Sigmoid colon (tissue), 7 donors: ENCODE measurements around the gene FOXG1. TPM values are rescaled to one million over a fixed set of nuclear protein-coding genes. Genes with fewer than 3 reads are reported as not detected.

Experiments used
- DNase-seq: peaks from one replicate; pipeline ENCODE4 v3.0.0-alpha.2; 2019
- H3K27ac ChIP-seq, 4 donors: fragments of 200-600 bp; sonication (generic); one replicate each; pipeline ENCODE4 v1.5.1; 2016 to 2019; ENCODE audit warnings: mild to moderate bottlenecking in 1 of 4
- H3K27me3 ChIP-seq, 3 donors: fragments of 200-600 bp; sonication (generic); one replicate each; pipeline ENCODE4 v1.5.1; 2019; ENCODE audit warnings: mild to moderate bottlenecking in 1 of 3
- H3K36me3 ChIP-seq, 4 donors: fragments of 200-600 bp; sonication (generic); one replicate each; pipeline ENCODE4 v1.5.1; 2016 to 2019
- H3K4me1 ChIP-seq, 4 donors: fragments of 200-600 bp; sonication (generic); one replicate each; pipeline ENCODE4 v1.5.1; 2017 to 2019
- H3K4me3 ChIP-seq, 4 donors: fragments of 200-600 bp; sonication (generic); one replicate each; pipeline ENCODE4 v1.5.1; 2017 to 2019; ENCODE audit warnings: mild to moderate bottlenecking in 2 of 4, moderate library complexity in 1 of 4
- H3K9me3 ChIP-seq, 4 donors: fragments of 200-600 bp in 3 of 4; sonication (generic) in 3 of 4; one replicate each; pipeline versions ENCODE4 v1.5.1 to v1.6.1; 2013 to 2019
- EP300 ChIP-seq, 4 donors: sonication (generic); formaldehyde crosslinking; IDR thresholded peaks; one replicate each; pipeline ENCODE4 v1.6.1; 2017; ENCODE audit warnings: antibody characterized with exemption in 4 of 4
- POLR2A ChIP-seq, 2 donors: fragments of 450-650 bp; IDR thresholded peaks; one replicate each; pipeline ENCODE4 v1.6.1; 2016; ENCODE audit warnings: antibody characterized with exemption in 2 of 2, mild to moderate bottlenecking in 2 of 2, moderate library complexity in 2 of 2
- POLR2AphosphoS5 ChIP-seq, 4 donors: sonication (generic); formaldehyde crosslinking; IDR thresholded peaks; one replicate each; pipeline ENCODE4 v1.6.1; 2017; ENCODE audit warnings: antibody characterized with exemption in 4 of 4
- WGBS, 2 donors: extraction: QIAGEN DNeasy Blood & Tissue Kit; methylation state at CpG; one replicate each; pipeline ENCODE4 v1.1.7; 2013; 5-methylcytosine and 5-hydroxymethylcytosine counted together
- intact Hi-C: fragments of 100-400 bp; cut with DNase I; formaldehyde crosslinking; loops from one replicate; pipeline ENCODE4 v1.15.1; 2023
- polyA plus RNA-seq, 3 donors: library from polyadenylated mRNA; stranded (reverse); fragments of 200-250 nt; gene quantifications; one replicate each; pipeline ENCODE4 v1.2.3, GENCODE V29; 2013
- total RNA-seq, 4 donors: library from RNA; depleted of rRNA; stranded (reverse); fragments of >200 nt; gene quantifications; one replicate each; pipeline ENCODE4 v1.1.0, GENCODE V29; 2016
- TF ChIP-seq, protein P1 (sequence below), 4 experiments: fragments of 450-650 bp in 3 of 4; fragments of 200-600 bp in 1 of 4; IDR thresholded peaks; one replicate each; pipeline ENCODE4 v1.5.1; 2016 to 2019; ENCODE audit warnings: antibody characterized with exemption in 4 of 4, mild to moderate bottlenecking in 3 of 4, moderate library complexity in 2 of 4
- donor health status: healthy with polysubstance abuse.
- donor health status: Bipolar disorder and iron deficiency.
- donor health status: healthy.

Gene FOXG1
- total and polyA plus RNA-seq, 7 donors, result 0.03 TPM; not detected in 6

DNA sequence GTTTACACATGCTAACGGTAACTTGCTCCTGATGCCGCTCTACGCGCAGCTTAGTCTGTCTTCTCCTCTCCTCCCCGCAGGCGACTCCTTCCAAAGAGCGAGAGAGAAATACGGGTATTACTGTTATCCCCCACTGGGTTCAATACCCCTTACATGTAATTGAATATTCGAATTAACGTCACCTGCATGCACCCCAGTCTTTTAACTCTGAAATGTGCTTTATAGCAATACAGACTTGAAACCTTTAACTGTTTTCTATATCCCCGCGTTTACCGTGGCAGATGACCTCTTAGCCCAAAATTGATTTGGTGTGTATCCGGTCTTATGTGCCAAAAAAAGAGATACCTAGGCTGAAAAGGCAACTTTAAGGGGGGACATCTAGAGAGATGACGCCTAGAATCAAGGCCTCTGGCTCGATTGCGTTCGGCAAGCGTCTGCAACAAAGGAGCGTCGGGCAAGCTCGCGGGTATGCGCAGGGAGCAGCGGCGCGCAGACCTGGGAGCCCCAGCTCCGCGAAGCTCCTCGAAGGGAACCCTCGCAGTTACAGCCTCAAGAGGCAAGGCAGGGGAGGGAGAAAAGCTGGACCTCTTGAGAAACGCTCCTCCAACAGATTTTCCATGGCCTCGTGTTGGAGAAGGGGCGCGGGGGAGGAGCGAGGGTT is 6.8 kb upstream of the FOXG1 start:
- TF ChIP-seq, protein P1, sequence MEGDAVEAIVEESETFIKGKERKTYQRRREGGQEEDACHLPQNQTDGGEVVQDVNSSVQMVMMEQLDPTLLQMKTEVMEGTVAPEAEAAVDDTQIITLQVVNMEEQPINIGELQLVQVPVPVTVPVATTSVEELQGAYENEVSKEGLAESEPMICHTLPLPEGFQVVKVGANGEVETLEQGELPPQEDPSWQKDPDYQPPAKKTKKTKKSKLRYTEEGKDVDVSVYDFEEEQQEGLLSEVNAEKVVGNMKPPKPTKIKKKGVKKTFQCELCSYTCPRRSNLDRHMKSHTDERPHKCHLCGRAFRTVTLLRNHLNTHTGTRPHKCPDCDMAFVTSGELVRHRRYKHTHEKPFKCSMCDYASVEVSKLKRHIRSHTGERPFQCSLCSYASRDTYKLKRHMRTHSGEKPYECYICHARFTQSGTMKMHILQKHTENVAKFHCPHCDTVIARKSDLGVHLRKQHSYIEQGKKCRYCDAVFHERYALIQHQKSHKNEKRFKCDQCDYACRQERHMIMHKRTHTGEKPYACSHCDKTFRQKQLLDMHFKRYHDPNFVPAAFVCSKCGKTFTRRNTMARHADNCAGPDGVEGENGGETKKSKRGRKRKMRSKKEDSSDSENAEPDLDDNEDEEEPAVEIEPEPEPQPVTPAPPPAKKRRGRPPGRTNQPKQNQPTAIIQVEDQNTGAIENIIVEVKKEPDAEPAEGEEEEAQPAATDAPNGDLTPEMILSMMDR (IDR thresholded peaks at IDR 0.05), result no peak
- TF ChIP-seq POLR2A (IDR thresholded peaks at IDR 0.05), result no peak
- TF ChIP-seq EP300 (IDR thresholded peaks at IDR 0.05), result no peak
- no peak for TF ChIP-seq POLR2AphosphoS5 (IDR thresholded peaks at IDR 0.05)
- intact Hi-C loops, result loop anchor here (10.0 kb wide), 2 partner anchors 1455 to 1515 kb away; no protein-coding TSS in a partner anchor
- WGBS, 2 donors, result 6 to 14% methylated on average over 36 of the region's 36 CpGs

DNA sequence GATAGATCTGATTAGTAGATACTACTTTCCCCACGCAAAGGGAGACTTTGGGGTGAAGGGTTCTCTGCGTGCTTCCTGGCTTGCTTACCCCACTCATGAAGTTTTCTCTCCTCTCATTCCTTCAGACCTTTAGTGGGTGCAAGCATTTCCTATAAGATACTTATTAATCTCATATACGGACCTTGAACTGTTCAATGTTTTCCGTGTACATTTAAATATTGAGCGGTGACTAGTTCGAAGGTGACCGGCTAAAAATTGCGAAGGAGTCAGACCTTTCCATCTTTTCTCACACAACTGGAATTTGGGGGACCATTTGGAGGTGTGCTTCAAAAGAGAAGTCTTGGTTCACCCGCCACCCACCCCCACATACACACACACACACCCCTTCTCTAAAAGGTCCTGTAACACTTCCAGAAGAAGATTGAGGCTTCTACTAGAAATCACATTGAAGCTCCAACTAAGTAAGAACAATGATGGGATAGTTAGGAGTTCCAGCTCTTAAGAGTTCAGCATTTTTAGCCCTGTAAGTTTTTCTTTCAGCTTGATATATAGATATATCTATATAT is 6.1 kb upstream of the FOXG1 start:
- Histone ChIP-seq H3K36me3 (no peaks in the 10 kb centered on the region), H3K27me3 (peaks cover 51 to 100% (median 99%) of the 10 kb centered on the region in 3 donors), H3K4me3 (no peak overlapping the region), H3K9me3 (no peaks in the 10 kb centered on the region), H3K27ac (no peak overlapping the region), H3K4me1 (peaks cover 0 to 22% (median 16%) of the 10 kb centered on the region in 4 donors)
- intact Hi-C loops, result no loop called here
- 12 to 22% methylated on average over 9 of the region's 9 CpGs for WGBS, 2 donors
- no peak for DNase-seq
- TF ChIP-seq EP300 (IDR thresholded peaks at IDR 0.05), result no peak
- no peak for TF ChIP-seq POLR2A (IDR thresholded peaks at IDR 0.05)
- TF ChIP-seq, protein P1 (IDR thresholded peaks at IDR 0.05), result no peak
- no peak for TF ChIP-seq POLR2AphosphoS5 (IDR thresholded peaks at IDR 0.05)

More for the DNA sequence above, 6.8 kb upstream of the FOXG1 start:
- H3K4me3 ChIP-seq, result no peak overlapping the region
- no peak overlapping the region for H3K27ac ChIP-seq
- DNase-seq, result no peak
- H3K9me3 ChIP-seq, result no peaks in the 10 kb centered on the region
- H3K4me1 ChIP-seq, result peaks cover 0 to 17% (median 13%) of the 10 kb centered on the region in 4 donors
- peaks cover 44 to 100% (median 99%) of the 10 kb centered on the region in 3 donors for H3K27me3 ChIP-seq
- no peaks in the 10 kb centered on the region for H3K36me3 ChIP-seq

DNA sequence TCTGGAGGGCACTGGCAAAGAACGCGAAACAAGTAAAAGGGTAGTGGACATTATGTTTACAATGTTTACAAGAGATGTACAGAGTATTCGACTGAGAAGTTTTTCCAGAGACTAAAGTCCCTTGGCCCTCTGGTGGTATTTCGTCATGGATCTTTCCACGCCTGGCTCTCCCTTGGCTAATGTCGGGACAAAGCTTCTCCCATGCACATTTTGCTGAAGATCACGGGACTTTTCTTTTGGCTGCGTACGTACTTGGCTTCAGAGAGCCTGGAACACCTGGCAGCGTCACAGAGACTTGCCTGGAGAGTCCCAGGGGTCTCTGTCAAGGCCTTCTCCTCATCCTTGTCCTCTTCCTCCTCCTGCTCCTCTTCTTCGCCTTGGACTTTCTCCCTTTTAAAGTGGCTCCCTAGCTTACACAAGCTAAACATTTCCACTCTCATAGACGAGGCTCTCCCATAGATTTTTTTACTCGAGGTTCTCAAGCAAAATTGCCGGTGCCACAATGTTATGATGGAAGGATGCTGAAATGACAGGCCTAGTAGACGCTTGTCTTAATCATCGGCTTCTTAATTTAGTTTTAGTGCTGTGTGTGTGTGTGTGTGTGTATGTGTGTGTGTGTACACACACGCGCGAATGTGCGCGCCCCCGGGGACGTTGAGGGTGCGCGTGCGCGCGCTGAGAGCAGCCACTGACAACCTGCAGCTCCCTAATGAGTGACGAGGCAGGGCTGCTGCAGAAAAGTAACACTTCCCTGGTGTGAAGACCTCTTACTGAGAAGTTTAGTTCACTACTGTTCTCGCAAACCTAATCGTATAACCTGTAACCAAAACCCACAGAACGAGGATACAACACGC is 4.9 kb upstream of the FOXG1 start:
- no peak for DNase-seq
- Histone ChIP-seq H3K9me3 (no peaks in the 10 kb centered on the region), H3K27me3 (peaks cover 57 to 100% (median 99%) of the 10 kb centered on the region in 3 donors), H3K4me3 (no peak overlapping the region), H3K27ac (no peak overlapping the region), H3K36me3 (no peaks in the 10 kb centered on the region), H3K4me1 (peaks cover 0 to 33% (median 27%) of the 10 kb centered on the region in 4 donors)
- WGBS, 2 donors, result 8 to 15% methylated on average over 33 of the region's 33 CpGs
- intact Hi-C loops, result no loop called here
- TF ChIP-seq POLR2A (IDR thresholded peaks at IDR 0.05), result no peak
- TF ChIP-seq POLR2AphosphoS5 (IDR thresholded peaks at IDR 0.05), result no peak
- TF ChIP-seq, protein P1 (IDR thresholded peaks at IDR 0.05), result no peak
- no peak for TF ChIP-seq EP300 (IDR thresholded peaks at IDR 0.05)

DNA sequence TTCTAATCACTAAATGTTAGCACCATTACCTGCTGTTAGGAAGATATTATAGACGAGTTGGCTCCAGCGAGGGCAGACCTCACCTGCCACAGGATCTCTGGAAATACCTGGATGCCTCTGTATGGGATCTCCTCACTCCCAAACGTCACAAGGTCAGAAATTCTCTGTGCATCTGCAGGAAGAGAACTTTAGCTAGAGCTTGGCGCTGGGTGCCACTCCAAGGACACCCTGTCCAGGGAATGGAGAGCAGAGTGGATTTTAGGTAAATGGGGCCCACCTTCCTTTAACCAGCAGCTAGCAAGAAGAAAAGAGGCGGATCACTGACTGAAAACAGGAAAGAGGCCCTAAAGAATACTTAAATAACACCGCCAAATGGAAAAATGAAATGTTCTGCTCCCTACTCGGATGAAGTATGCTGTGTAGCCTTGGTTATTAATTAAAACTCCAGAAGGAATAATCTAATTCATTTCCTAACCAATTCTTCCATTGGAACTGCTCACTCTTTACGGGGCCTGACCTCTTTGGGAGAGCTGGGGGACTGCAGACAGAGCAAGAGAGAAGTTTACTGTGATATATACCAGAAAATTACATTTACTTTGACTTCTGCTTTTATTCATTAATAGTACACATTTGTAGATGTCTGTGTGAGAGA is 4.2 kb upstream of the FOXG1 start:
- TF ChIP-seq POLR2A (IDR thresholded peaks at IDR 0.05), result no peak
- no peak for TF ChIP-seq POLR2AphosphoS5 (IDR thresholded peaks at IDR 0.05)
- TF ChIP-seq, protein P1 (IDR thresholded peaks at IDR 0.05), result no peak
- TF ChIP-seq EP300 (IDR thresholded peaks at IDR 0.05), result no peak
- H3K27ac ChIP-seq, result no peak overlapping the region
- 11 to 12% methylated on average over 8 of the region's 8 CpGs for WGBS, 2 donors
- H3K4me3 ChIP-seq, result no peak overlapping the region
- peaks cover 54 to 100% (median 95%) of the 10 kb centered on the region in 3 donors for H3K27me3 ChIP-seq
- H3K4me1 ChIP-seq, result peaks cover 0 to 36% (median 29%) of the 10 kb centered on the region in 4 donors
- no peaks in the 10 kb centered on the region for H3K9me3 ChIP-seq
- intact Hi-C loops, result no loop called here
- no peaks in the 10 kb centered on the region for H3K36me3 ChIP-seq
- DNase-seq, result no peak
